HG03045 (cell line): Measurements from ENCODE around the gene DEDD2.
A peak's percentile ranks its signal among the peaks of the same experiment; 100 is the strongest.

Experiments
- ATAC-seq: cut with Tn5 transposase; IDR thresholded peaks from one replicate; pipeline ENCODE4 v1.9.1; 2021; ENCODE audit warnings: mild to moderate bottlenecking, moderate library complexity; ENCODE audit not compliant: unreplicated experiment

DEDD2 gene

DNA sequence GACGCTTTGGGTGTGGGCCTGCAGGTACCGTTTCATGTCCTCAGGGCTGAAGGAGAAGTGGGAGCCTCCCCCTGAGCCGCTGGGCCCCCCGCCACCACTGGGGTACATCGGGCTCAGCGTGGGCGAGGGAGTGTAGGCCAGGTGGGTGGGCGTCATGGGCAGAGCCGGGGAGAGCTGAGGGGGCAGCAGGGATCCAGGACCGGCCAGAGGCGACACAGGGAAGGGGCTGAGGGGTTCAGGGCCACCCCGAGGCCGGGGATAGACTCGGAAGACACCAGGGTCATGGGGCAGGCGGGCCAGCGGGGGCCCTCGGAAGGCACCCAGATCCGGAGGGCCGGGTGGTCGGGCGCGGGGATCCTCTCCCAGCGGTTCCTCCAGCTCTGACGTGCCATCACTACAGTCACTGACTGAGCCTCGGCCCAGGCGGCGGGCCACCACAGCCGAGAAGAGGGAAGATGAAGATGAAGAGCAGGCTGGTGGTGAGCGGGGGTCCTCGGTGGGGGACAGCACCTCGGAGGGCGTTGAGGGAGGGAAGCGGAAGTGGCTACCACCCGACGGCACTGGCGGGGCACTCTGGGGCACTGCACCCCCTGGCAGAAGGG is 31.8 kb upstream of the DEDD2 start:
- ATAC-seq, result no peak

GRCh38 chr19:42248270-42249148 is 31.0 kb upstream of the DEDD2 start:
- no peak for ATAC-seq

DNA sequence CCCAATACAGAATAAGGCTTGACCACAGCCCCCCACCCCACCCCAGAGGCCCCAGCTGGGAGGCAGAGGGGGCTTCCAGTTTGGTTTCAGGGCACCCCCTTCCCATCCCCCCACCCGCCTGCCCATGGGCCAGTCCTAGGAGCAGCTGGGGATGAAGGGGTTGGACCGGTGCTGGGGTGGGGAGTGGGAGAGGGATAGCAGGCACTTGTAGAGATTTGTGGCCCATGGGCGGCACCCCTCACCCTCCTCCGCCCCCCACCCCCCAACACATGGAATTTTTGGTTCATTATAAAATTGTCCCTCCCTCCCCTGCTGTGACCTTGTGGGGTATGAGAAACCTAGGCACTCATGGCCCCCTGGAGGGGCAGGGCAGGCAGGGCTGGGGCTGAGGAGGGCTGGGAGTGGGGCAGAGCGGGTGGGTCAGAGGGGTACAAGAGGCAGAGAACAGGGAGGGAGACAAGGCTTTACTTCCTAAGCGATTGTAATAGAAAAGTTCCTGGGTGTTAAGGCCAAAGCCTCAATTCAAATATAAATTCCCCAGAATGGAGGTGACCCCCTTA is 30.2 kb upstream of the DEDD2 start:
- ATAC-seq, result no peak

DNA sequence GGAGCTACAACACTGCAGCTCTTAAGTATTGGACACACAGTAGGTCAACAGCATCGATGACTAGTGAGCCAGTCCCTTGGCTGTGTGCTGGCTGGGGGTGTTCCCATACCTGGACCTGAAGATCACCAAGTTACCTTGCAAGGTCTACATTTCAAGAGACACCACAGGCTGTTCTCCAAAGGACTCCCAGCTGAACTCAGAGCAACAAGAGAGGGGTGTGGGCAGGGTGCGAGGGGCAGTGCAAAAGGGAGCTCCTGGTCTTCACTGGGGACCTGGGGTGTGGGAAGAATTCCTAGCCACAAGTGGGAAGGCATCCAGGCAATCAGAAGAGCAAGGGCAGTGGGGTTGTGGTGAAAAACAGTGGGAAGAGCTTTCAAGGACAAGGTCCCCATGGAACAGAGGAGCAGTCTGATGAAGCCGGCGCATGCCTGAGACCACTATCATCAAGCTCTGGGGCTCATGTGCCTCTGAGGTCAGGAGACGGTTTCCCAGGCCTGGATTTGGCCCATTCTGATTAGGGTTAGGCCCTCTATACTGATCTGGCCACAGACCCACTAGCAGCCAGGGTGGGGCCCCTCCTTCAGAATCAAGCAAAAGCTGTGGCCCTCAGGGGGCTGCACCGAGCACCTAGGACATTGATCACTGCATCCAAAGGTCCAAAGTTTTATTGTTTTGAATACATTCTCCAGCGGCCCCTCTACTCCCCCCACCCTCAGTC is 29.6 kb upstream of the DEDD2 start:
- ATAC-seq, result no peak

- no peak for ATAC-seq
Observed at GRCh38 chr19:42246143-42246921, 28.9 kb upstream of the DEDD2 start.

DNA sequence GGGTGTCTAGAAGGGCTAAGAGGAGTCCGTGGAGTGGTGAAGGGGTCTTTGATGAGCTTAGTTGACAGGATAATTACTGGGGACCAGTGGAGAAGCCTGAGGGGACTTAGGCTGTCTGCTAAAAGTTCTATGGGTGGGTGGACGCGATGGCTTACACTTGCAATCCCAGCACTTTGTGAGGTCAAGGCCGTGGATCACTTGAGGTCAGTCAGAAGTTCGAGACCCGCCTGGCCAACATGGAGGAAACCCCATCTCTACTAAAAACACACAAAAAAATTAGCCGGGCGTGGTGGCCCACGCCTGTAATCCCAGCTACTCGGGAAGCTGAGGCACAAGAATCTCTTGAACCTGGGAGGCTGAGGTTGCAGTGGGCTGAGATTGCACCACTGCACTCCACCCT is 27.8 kb upstream of the DEDD2 start:
- ATAC-seq, result no peak

DNA sequence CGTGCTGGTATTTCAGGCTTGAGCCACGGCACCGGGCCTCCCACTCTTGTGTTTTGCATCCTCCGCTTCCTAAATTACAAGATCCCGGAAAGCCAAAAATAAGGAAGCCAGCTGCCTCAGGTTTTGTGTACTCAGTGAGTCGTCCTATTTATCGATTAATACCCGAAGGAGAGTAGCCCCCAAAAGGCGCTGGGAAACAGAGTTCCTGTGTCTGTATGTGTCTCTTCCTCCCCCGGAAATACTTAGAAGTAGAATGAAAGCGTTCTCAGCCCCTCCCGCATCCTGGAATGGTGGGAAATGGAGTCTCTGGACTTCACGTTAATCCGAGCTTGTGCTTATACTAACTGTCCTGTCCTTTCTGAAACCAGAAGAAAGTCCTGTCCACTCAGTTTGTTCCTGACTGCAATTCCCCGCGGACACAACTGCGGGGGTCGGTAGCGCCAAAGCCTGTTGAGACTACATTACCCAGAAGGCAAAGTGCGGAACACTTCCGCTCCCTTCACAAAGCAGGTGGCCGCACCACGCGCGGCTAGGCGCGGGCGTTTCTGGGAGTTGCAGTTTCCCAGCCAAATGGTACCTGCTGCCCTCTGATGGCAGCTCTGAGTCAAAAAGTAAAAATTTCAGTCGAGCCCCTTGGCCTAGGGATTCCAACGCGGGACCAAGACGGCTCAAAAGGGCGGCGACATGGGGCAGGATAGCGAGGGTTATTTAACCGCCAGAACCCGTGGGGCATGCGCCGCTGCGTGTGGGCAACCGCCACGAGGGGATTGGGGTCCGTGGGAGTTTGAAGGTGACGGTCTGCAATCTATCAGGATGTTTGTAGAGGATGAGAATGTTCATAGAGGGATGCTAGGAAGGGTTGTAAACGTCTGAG is 27.1 kb upstream of the DEDD2 start:
- peak; percentile 39 for ATAC-seq

GRCh38 chr19:42242512-42243409 is 25.3 kb upstream of the DEDD2 start, which contains the start of gene GSK3A:
GSK3A (minus strand) TSS chr19:42242602; CDS start chr19:42242465, 137 bp downstream.
- ATAC-seq, result peak; percentile 61

- ATAC-seq, result no peak
Observed at GRCh38 chr19:42242069-42242511, 24.6 kb upstream of the DEDD2 start.

GRCh38 chr19:42241279-42241678 is 23.8 kb upstream of the DEDD2 start:
- ATAC-seq, result no peak

DNA sequence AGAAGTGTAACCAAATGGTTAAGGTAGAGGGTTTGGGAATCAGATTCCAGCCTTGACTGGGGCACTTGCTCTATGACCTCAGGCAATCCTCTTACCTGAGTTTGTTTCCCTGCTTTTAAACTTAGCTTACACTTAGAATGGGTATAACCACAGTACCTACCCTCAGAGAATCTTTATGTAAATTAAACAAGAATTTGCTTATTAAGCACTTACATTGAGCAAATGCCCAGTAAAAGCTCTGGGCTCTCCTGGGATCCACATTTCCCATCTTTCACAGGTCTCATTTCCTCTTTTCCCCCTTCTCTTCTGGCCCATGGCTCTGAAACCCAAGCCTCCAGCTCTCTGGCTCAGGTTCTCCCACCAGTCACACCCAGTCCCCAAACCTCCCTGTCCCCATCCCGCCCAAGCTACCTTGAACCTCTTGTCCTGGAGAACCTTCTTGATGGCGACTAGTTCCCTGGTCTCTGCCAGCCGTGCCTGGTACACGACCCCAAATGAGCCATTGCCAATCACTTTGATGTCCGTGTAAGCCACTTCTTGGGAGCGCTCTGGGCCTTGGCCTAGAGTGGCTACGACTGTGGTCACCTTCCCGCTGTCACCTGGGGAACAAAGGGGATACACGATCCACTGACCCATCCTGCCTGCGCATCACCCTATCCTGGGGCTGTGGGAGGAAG is 22.2 kb upstream of the DEDD2 start:
- ATAC-seq, result no peak

GRCh38 chr19:42235181-42235580 is 17.7 kb upstream of the DEDD2 start:
- ATAC-seq, result no peak

DNA sequence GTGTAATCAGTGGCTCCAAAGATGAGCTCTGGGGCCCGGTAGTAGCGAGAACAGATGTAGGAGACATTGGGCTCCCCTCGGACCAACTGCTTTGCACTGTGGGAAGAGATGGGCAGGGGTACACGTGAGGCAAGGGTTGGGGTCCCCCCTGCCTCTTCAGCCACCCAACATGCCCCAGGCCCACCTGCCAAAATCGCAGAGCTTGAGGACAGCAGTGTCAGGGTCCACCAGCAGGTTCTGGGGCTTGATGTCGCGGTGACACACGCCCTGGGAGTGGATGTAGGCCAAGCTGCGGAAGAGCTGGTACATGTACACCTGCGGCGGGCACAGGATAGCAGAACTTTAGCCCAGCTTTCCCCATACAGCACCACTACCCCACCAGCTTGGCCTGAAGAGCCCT is 16.9 kb upstream of the DEDD2 start:
- no peak for ATAC-seq

GRCh38 chr19:42233678-42234292 is 16.3 kb upstream of the DEDD2 start:
- no peak for ATAC-seq

DNA sequence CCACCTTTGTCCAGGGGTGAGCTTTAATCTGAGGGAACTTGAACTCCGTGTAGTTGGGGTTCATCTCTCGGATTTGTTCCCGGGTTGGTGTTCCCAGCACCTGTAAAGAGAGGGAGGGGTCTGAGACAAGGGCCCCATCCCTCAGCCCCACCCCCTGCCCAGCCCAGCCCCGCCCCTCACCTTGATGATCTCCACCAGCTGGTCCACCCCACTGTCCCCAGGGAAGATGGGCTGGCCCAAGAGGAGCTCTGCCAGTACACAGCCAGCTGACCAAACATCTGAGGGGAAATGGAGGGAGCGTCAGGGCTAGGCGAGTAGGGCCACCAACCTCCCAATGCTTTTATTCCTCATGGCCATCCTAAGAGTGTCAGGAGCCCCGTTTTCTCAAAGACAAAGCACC is 15.6 kb upstream of the DEDD2 start:
- no peak for ATAC-seq

- no peak for ATAC-seq
Observed at GRCh38 chr19:42232435-42232834, 15.0 kb upstream of the DEDD2 start.

GRCh38 chr19:42230571-42230970 is 13.1 kb upstream of the DEDD2 start:
- ATAC-seq, result no peak
